Endodermal cell (in vitro differentiated cells): ENCODE measurements around the gene DSEL. TPM values are rescaled to one million over a fixed set of nuclear protein-coding genes. Genes with fewer than 3 reads are reported as not detected.

Experiments used
- DNase-seq: peaks from one replicate; pipeline ENCODE4 v3.0.0-alpha.2; 2017
- H3K27ac ChIP-seq: 2 replicates; pipeline ENCODE4 v1.5.1; 2013; ENCODE audit warnings: mild to moderate bottlenecking, low read depth, low read length, moderate library complexity
- H3K27me3 ChIP-seq: 2 replicates; pipeline ENCODE4 v1.6.1; 2013; ENCODE audit warnings: mild to moderate bottlenecking, low read length, moderate library complexity; ENCODE audit not compliant: insufficient read depth, control insufficient read depth, poor library complexity, severe bottlenecking
- H3K36me3 ChIP-seq: 2 replicates; pipeline ENCODE4 v1.7.0; 2013; ENCODE audit warnings: mild to moderate bottlenecking, low read length, moderate library complexity; ENCODE audit not compliant: control insufficient read depth, insufficient read depth
- H3K4me1 ChIP-seq: one replicate; pipeline ENCODE4 v1.7.0; 2013; ENCODE audit warnings: low read length; ENCODE audit not compliant: control insufficient read depth, insufficient read depth
- H3K4me3 ChIP-seq: 2 replicates; pipeline ENCODE4 v1.5.1; 2013; ENCODE audit warnings: mild to moderate bottlenecking, low read length, moderate library complexity
- H3K9ac ChIP-seq: 2 replicates; pipeline ENCODE4 v1.6.1; 2013; ENCODE audit warnings: mild to moderate bottlenecking, low read length, moderate library complexity; ENCODE audit not compliant: poor library complexity, severe bottlenecking; ENCODE audit errors: extremely low read depth
- H3K9me3 ChIP-seq: 2 replicates; pipeline ENCODE4 v1.6.1; 2013; ENCODE audit warnings: mild to moderate bottlenecking, low read length, moderate library complexity; ENCODE audit not compliant: control insufficient read depth
- H3K27ac Mint-ChIP-seq: 2 replicates; pipeline ENCODE4 v1.8.0; 2020; ENCODE audit warnings: mixed read lengths
- H3K27me3 Mint-ChIP-seq: 2 replicates; pipeline ENCODE4 v1.8.0; 2021; ENCODE audit warnings: mild to moderate bottlenecking, mixed read lengths; ENCODE audit not compliant: insufficient read depth
- H3K36me3 Mint-ChIP-seq: 2 replicates; pipeline ENCODE4 v1.8.0; 2020; ENCODE audit warnings: low read depth, mixed read lengths
- H3K4me1 Mint-ChIP-seq: 2 replicates; pipeline ENCODE4 v1.8.0; 2020; ENCODE audit warnings: mixed read lengths
- H3K4me3 Mint-ChIP-seq: 2 replicates; pipeline ENCODE4 v1.8.0; 2020; ENCODE audit warnings: mild to moderate bottlenecking, moderate library complexity, mixed read lengths
- H3K9me3 Mint-ChIP-seq: 2 replicates; pipeline ENCODE4 v1.8.0; 2020; ENCODE audit warnings: mild to moderate bottlenecking, mixed read lengths
- WGBS, 2 experiments: methylation state at CpG; one replicate each; pipeline versions ENCODE4 v1.1.5 to v1.1.7; 2013; ENCODE audit warnings: missing lambda C conversion rate in 2 of 2, mixed read lengths in 1 of 2; ENCODE audit not compliant: insufficient coverage in 1 of 2, insufficient read length in 1 of 2; 5-methylcytosine and 5-hydroxymethylcytosine counted together
- total RNA-seq, 2 donors: library from RNA; stranded (reverse); fragmentation: NEBNext Ultra II Directional in 1 of 2; extraction: Animal tissue kit (Norgen Biotek cat#: 25700) in 1 of 2; gene quantifications; 2 replicates in 1 of 2; 3 replicates in 1 of 2; pipeline ENCODE4 v1.2.1, GENCODE V29; 2021
- TF ChIP-seq, protein P1 (sequence below): fragments of 200-600 bp; sonication (generic); conservative IDR thresholded peaks from 2 replicates; pipeline ENCODE4 v1.5.0; 2021; ENCODE audit warnings: antibody characterized with exemption, mild to moderate bottlenecking

The DSEL gene
- total RNA-seq, 2 donors from 2014 or later: 6.0 to 9.0 TPM

DNA sequence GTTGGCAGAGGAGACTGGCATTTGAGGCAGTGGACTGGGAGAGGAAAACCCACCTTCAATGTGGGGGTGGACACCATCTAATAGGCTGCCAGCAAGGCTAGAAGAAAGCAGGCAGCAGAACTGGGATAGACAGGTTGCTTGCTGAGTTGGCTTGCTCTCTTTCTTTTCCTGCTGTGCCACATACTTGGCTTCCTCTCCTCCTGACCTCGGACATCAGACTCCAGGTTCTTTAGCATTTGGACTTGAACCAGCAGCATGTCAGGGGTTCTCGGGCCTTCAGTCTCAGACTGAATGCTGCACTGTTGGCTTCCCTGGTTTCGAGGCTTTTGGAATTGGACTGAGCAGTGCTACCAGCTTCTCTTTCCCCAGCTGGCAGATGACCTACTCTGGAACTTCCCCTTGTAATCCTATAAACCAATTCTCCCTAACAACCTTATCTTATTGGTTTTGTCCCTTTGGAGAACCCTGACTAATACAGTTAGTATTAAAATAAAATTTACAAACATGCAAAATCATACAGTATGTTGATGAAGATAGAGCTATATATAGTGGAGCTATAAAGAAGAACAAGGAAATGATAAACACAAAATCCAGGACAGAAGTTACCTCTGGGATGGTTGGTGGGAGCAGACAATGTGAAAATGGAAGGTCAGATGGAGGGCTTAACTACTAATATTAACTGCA is 15.9 kb downstream of the DSEL start:
- Mint-ChIP-seq H3K9me3 (peaks cover 5% of the 10 kb centered on the region), H3K27ac (no peak overlapping the region), H3K36me3 (peaks cover under 1% of the 10 kb centered on the region), H3K4me3 (no peak overlapping the region), H3K4me1 (peaks cover 7% of the 10 kb centered on the region), H3K27me3 (no peaks in the 10 kb centered on the region)
- DNase-seq: no peak
- WGBS, 2 experiments: 86 to 97% methylated on average over 3 of the region's 3 CpGs
- Histone ChIP-seq H3K9me3 (no peaks in the 10 kb centered on the region), H3K27ac (no peak overlapping the region), H3K4me1 (no peaks in the 10 kb centered on the region), H3K36me3 (no peaks in the 10 kb centered on the region), H3K27me3 (no peaks in the 10 kb centered on the region), H3K4me3 (no peak overlapping the region), H3K9ac (no peak overlapping the region)
- TF ChIP-seq, protein P1, sequence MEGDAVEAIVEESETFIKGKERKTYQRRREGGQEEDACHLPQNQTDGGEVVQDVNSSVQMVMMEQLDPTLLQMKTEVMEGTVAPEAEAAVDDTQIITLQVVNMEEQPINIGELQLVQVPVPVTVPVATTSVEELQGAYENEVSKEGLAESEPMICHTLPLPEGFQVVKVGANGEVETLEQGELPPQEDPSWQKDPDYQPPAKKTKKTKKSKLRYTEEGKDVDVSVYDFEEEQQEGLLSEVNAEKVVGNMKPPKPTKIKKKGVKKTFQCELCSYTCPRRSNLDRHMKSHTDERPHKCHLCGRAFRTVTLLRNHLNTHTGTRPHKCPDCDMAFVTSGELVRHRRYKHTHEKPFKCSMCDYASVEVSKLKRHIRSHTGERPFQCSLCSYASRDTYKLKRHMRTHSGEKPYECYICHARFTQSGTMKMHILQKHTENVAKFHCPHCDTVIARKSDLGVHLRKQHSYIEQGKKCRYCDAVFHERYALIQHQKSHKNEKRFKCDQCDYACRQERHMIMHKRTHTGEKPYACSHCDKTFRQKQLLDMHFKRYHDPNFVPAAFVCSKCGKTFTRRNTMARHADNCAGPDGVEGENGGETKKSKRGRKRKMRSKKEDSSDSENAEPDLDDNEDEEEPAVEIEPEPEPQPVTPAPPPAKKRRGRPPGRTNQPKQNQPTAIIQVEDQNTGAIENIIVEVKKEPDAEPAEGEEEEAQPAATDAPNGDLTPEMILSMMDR: no peak

DNA sequence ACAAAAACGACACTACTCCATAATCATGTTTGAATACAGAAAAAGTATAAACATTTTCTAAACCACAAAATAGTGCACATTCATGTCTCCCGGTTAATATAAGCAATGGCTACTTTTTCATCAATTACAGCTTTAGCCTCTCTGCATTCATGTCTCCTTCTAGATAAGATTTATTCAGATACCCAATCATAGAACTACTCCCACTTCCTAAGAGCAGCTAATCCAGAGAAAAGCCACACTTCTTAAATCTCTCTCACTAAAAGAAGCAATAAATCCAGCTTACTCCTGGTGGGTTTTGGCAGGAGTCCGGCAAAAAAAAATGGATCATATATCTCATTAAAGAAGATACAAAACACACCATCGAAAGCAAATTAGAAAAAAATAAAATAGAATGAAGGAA is 20.1 kb downstream of the DSEL start:
- Mint-ChIP-seq H3K36me3 (no peaks in the 10 kb centered on the region), H3K9me3 (peaks cover 5% of the 10 kb centered on the region), H3K4me3 (no peak overlapping the region), H3K27ac (no peak overlapping the region), H3K27me3 (no peaks in the 10 kb centered on the region), H3K4me1 (peaks cover 14% of the 10 kb centered on the region)
- Histone ChIP-seq H3K36me3 (no peaks in the 10 kb centered on the region), H3K4me3 (no peak overlapping the region), H3K27ac (no peak overlapping the region), H3K4me1 (no peaks in the 10 kb centered on the region), H3K9me3 (no peaks in the 10 kb centered on the region), H3K9ac (no peak overlapping the region), H3K27me3 (no peaks in the 10 kb centered on the region)
- TF ChIP-seq, protein P1: no peak
- no peak for DNase-seq
- WGBS, 2 experiments: 67 to 80% methylated on average over 1 to 2 of the region's 4 CpGs

DNA sequence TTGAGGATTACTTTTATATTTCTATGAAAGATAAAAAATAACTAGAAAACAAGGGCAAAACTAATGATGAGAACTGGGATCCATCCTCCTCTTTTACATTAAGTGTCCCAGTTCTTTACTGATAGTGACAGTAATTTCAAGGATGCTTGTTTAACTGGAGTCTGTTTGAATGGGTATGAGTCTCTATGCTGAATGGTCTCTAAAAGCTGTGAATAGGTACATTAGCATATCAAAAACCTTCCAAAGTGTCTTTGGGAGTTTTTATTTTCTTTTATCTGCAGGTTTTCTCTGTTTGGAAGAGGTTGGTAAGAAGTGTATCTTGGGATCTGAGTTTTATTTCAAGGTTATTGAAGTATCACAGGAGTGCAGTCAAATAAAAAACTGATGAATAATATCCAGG is 30.0 kb downstream of the DSEL start:
- H3K9ac ChIP-seq: no peak overlapping the region
- TF ChIP-seq, protein P1: no peak
- no peak overlapping the region for H3K27ac ChIP-seq
- no peaks in the 10 kb centered on the region for H3K36me3 Mint-ChIP-seq
- no peak overlapping the region for H3K4me3 Mint-ChIP-seq
- no peaks in the 10 kb centered on the region for H3K27me3 ChIP-seq
- H3K4me1 ChIP-seq: no peaks in the 10 kb centered on the region
- no peak overlapping the region for H3K4me3 ChIP-seq
- H3K4me1 Mint-ChIP-seq: peaks cover 10% of the 10 kb centered on the region
- no peaks in the 10 kb centered on the region for H3K9me3 Mint-ChIP-seq
- peaks cover 46% of the 10 kb centered on the region for H3K27me3 Mint-ChIP-seq
- H3K36me3 ChIP-seq: no peaks in the 10 kb centered on the region
- H3K27ac Mint-ChIP-seq: no peak overlapping the region
- no peaks in the 10 kb centered on the region for H3K9me3 ChIP-seq
- DNase-seq: no peak
